ENCODE results near the gene CYP2J2. TPM values are rescaled to one million over a fixed set of nuclear protein-coding genes. Genes with fewer than 3 reads are reported as not detected.

Gene CYP2J2
- total RNA-seq, 1 donor from 2014 or later, result 1.9 TPM

DNA sequence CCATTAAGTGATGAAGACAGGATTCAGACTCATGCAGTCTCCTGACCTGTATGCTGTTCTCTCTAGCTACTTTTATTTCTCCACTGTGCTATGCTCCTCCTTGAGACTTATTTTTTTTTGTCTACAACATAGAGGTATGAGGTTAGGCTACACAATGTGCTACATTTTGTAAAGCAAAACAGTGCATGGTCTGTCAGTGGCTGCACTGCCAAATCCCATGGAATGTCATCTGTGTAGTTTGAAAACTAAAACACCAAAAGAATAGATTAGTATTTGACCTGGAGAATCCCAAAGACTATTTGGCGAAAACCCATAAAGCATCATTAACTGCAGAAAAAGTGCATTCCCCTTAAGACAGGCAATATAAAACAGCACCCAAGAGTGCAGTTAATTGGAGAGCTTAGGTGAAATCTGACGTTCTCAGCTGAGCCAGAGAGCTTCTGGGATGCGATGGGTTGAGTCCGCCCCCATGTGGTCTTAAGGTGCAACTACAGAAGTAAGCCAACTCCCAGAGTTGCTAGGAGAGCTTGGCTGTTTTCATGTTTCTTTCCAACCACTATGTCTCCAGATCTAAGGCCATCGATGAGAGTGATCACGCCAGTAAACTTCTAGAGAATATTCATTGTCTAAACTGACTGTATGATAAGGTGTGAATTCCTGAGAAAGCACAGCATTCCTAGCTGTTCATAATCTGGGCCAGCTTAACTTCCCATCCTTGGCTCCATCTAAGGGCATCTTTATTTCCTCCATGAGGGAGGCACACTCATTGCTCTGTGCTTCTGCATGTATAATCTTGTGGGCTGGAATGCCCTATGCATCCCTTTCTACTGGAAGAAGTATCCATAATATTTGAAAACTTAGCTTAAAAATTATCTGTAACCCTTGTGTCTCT lies 20.7 kb upstream of the CYP2J2 start:
- Histone ChIP-seq H3K27me3 (ENCODE audit: control insufficient read depth, insufficient read depth, low read length) (no peaks in the 10 kb centered on the region), H3K4me3 (ENCODE audit: low read depth, low read length) (no peak overlapping the region), H3K36me3 (ENCODE audit: control insufficient read depth, insufficient read depth, low read length) (no peaks in the 10 kb centered on the region)
- TF ChIP-seq, protein P1, sequence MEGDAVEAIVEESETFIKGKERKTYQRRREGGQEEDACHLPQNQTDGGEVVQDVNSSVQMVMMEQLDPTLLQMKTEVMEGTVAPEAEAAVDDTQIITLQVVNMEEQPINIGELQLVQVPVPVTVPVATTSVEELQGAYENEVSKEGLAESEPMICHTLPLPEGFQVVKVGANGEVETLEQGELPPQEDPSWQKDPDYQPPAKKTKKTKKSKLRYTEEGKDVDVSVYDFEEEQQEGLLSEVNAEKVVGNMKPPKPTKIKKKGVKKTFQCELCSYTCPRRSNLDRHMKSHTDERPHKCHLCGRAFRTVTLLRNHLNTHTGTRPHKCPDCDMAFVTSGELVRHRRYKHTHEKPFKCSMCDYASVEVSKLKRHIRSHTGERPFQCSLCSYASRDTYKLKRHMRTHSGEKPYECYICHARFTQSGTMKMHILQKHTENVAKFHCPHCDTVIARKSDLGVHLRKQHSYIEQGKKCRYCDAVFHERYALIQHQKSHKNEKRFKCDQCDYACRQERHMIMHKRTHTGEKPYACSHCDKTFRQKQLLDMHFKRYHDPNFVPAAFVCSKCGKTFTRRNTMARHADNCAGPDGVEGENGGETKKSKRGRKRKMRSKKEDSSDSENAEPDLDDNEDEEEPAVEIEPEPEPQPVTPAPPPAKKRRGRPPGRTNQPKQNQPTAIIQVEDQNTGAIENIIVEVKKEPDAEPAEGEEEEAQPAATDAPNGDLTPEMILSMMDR (IDR thresholded peaks at IDR 0.05; ENCODE audit: insufficient read depth, low read length, poor library complexity, severe bottlenecking), result peak; percentile 85
- no peak for DNase-seq (ENCODE audit: low read depth)

DNA sequence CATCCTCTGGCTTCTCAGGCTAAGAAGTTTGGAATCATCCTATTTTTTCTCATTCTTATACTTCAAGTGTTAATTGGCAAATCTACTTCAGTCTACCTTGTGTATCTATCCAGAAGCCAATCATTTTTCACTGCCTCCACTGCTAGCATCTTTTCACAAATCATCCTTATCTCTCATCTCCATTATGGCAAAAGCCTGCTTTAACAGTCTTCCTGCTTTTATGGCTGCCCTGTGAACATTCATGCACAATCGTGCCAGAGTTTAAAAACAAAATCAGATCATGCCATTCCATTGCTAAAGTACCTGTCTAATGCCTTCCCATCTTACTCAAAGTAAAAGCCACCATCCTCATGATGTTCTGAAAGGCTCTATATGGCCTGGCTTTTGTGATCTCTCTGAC lies 19.2 kb upstream of the CYP2J2 start:
- Histone ChIP-seq H3K4me3 (ENCODE audit: low read depth, low read length) (no peak overlapping the region), H3K27me3 (ENCODE audit: control insufficient read depth, insufficient read depth, low read length) (no peaks in the 10 kb centered on the region), H3K36me3 (ENCODE audit: control insufficient read depth, insufficient read depth, low read length) (no peaks in the 10 kb centered on the region)
- no peak for DNase-seq (ENCODE audit: low read depth)
- TF ChIP-seq, protein P1 (IDR thresholded peaks at IDR 0.05; ENCODE audit: insufficient read depth, low read length, poor library complexity, severe bottlenecking), result no peak

DNA sequence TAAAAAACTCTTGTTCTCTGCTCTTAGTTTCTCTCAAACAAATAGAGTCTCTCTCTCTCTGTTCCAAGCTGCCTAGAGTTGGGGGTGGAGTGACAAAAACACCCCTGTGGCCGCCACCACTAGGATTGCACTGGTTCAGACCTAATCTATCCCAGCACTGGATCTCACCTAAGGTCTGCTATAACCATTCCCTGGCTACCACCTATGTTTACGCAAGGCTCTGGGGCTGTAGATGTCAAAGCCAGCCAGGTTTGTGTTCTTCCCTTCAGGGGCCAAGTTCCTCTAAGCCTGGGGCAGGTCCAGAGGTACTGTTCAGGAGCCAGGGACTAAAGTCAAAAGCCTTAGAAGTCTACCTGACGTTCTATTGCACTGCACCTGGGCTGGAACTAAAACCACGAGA lies 12.8 kb upstream of the CYP2J2 start:
- no peaks in the 10 kb centered on the region for H3K36me3 ChIP-seq (ENCODE audit: control insufficient read depth, insufficient read depth, low read length)
- H3K27me3 ChIP-seq (ENCODE audit: control insufficient read depth, insufficient read depth, low read length), result no peaks in the 10 kb centered on the region
- no peak for DNase-seq (ENCODE audit: low read depth)
- TF ChIP-seq, protein P1 (IDR thresholded peaks at IDR 0.05; ENCODE audit: insufficient read depth, low read length, poor library complexity, severe bottlenecking), result no peak
- H3K4me3 ChIP-seq (ENCODE audit: low read depth, low read length), result no peak overlapping the region

DNA sequence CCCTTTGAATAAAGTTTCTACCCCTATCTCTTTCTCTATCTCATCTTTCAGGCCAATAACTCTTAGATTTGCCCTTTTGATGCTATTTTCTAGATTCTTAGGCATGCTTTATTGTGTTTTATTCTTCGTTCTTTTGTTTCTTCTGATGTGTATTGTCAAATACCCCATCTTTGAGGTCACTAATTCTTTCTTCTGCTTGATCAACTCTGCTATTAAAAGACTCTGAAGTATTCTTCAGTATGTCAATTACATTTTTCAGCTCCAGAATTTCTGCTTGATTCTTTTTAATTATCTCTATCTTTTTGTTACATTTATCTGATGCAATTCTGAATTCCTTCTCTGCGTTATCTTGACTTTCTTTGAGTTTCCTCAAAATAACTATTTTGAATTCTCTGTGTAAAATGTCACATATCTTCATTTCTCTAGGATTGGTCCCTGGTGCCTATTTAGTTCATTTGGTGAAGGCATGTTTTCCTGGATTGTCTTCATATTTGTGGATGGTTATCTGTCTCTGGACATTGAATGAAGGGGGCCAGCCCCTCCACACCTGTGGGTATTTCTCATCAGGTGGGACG lies 11.2 kb upstream of the CYP2J2 start:
- H3K27me3 ChIP-seq (ENCODE audit: control insufficient read depth, insufficient read depth, low read length), result no peaks in the 10 kb centered on the region
- H3K4me3 ChIP-seq (ENCODE audit: low read depth, low read length), result no peak overlapping the region
- DNase-seq (ENCODE audit: low read depth), result no peak
- no peaks in the 10 kb centered on the region for H3K36me3 ChIP-seq (ENCODE audit: control insufficient read depth, insufficient read depth, low read length)
- TF ChIP-seq, protein P1 (IDR thresholded peaks at IDR 0.05; ENCODE audit: insufficient read depth, low read length, poor library complexity, severe bottlenecking), result no peak

DNA sequence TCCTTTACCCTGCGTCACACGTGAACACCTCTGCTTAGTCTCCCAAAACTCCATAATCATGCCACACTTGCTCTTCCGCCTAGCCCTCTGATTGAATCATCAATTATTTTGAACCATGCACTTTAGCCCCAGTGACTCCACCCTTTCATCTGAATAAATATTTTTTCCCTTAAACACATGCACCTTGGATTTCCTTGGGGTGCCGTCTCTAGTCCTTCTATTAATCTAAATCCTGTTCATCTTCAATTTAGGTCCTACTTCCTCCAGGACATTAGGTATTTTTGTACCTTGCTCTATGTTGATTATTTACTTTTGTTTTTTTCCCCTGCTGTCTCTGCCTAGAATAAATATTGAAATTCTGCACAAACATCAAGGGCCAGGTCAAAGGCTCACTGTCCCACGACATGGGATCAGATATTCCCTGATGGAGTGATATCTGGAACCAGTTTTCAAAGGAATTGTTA lies 9.8 kb upstream of the CYP2J2 start:
- TF ChIP-seq, protein P1 (IDR thresholded peaks at IDR 0.05; ENCODE audit: insufficient read depth, low read length, poor library complexity, severe bottlenecking), result no peak
- no peaks in the 10 kb centered on the region for H3K27me3 ChIP-seq (ENCODE audit: control insufficient read depth, insufficient read depth, low read length)
- DNase-seq (ENCODE audit: low read depth), result no peak

More for the DNA sequence above, 9.8 kb upstream of the CYP2J2 start:
- no peaks in the 10 kb centered on the region for H3K36me3 ChIP-seq (ENCODE audit: control insufficient read depth, insufficient read depth, low read length)
- H3K4me3 ChIP-seq (ENCODE audit: low read depth, low read length), result no peak overlapping the region

Data from kidney epithelial cell (primary cell).